ENCODE measurements around the gene HSPA13.
A peak's percentile ranks its signal among the peaks of the same experiment; 100 is the strongest.

HSPA13 gene

DNA sequence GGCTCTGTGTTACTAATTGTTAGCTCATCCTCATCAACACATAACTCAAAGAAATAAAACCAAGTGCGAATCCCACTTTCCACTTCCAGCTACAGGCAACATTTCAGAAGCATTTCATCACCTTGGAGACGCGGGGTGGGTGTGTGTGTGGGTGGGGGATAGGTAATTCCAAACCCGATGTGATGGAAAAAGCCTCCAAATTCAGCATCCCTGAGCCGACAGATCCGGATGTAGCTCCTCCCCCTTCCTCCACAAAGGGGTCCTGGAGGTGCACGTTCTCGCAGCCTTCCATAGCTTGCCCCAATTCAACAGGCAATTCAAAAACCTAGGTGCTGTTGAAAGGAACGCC is 486 bp downstream of the HSPA13 start:
- no peaks in the 10 kb centered on the region for H3K27me3 ChIP-seq
- H3K36me3 ChIP-seq = peaks cover 8 to 13% (median 13%) of the 10 kb centered on the region in 3 donors
- peak overlapping the region; percentile 73 to 79 for H3K27ac ChIP-seq
- peak overlapping the region; percentile 67 to 81 for H3K4me3 ChIP-seq
- TF ChIP-seq, protein P1, sequence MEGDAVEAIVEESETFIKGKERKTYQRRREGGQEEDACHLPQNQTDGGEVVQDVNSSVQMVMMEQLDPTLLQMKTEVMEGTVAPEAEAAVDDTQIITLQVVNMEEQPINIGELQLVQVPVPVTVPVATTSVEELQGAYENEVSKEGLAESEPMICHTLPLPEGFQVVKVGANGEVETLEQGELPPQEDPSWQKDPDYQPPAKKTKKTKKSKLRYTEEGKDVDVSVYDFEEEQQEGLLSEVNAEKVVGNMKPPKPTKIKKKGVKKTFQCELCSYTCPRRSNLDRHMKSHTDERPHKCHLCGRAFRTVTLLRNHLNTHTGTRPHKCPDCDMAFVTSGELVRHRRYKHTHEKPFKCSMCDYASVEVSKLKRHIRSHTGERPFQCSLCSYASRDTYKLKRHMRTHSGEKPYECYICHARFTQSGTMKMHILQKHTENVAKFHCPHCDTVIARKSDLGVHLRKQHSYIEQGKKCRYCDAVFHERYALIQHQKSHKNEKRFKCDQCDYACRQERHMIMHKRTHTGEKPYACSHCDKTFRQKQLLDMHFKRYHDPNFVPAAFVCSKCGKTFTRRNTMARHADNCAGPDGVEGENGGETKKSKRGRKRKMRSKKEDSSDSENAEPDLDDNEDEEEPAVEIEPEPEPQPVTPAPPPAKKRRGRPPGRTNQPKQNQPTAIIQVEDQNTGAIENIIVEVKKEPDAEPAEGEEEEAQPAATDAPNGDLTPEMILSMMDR (IDR thresholded peaks at IDR 0.05) = no peak
- peak in 1 of 2 donors; percentile 63 for DNase-seq
- intact Hi-C loops (cut with DNase I; ENCODE audit: low total_unique reads) = loop anchor here (10.0 kb wide), 1 partner anchor 682 kb away; the partner anchor contains the start of gene NRIP1
- peaks cover 0 to 28% (median 21%) of the 10 kb centered on the region in 4 donors for H3K4me1 ChIP-seq
- H3K9me3 ChIP-seq = no peaks in the 10 kb centered on the region

DNA sequence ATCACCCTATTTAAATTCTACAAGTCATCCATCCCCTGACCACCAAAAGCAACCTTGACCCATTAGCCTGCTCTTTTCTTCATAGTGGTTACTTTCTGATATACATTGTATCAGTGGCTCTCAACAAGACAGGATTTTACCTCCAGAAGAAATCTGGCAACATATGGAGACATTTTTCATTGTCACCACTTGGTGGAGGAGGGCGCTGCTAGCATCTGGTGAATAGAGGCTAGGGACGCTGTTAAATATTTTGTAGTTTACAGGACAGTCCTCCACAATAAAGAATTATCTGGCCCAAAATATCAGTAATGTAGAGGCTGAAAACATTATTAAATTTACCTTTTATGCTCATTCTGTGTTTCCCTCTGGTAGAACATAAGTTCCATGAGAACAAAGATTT is 6.1 kb downstream of the HSPA13 start:
- DNase-seq = no peak
- peaks cover 0 to 21% (median 12%) of the 10 kb centered on the region in 4 donors for H3K4me1 ChIP-seq
- H3K27ac ChIP-seq = no peak overlapping the region
- no peaks in the 10 kb centered on the region for H3K9me3 ChIP-seq
- H3K36me3 ChIP-seq = peaks cover 47 to 60% (median 58%) of the 10 kb centered on the region in 3 donors
- intact Hi-C loops (cut with DNase I; ENCODE audit: low total_unique reads) = no loop called here
- H3K4me3 ChIP-seq = no peak overlapping the region
- H3K27me3 ChIP-seq = no peaks in the 10 kb centered on the region
- TF ChIP-seq, protein P1 (IDR thresholded peaks at IDR 0.05) = no peak

- intact Hi-C loops (cut with DNase I; ENCODE audit: low total_unique reads) = no loop called here
- no peak for DNase-seq
- Histone ChIP-seq H3K27me3 (no peaks in the 10 kb centered on the region), H3K9me3 (no peaks in the 10 kb centered on the region), H3K4me1 (no peaks in the 10 kb centered on the region), H3K27ac (no peak overlapping the region), H3K4me3 (no peak overlapping the region), H3K36me3 (peaks cover 0 to 4% (median 0%) of the 10 kb centered on the region in 3 donors)
- TF ChIP-seq, protein P1 (IDR thresholded peaks at IDR 0.05) = no peak
Measured at GRCh38 chr21:14366998-14367397, 15.9 kb downstream of the HSPA13 start.

- intact Hi-C loops (cut with DNase I; ENCODE audit: low total_unique reads) = no loop called here
- Histone ChIP-seq H3K9me3 (no peaks in the 10 kb centered on the region), H3K27me3 (no peaks in the 10 kb centered on the region), H3K36me3 (no peaks in the 10 kb centered on the region), H3K27ac (no peak overlapping the region), H3K4me3 (no peak overlapping the region), H3K4me1 (no peaks in the 10 kb centered on the region)
- TF ChIP-seq, protein P1 (IDR thresholded peaks at IDR 0.05) = no peak
- no peak for DNase-seq
Measured at GRCh38 chr21:14361958-14362357, 21.0 kb downstream of the HSPA13 start.

- H3K27ac ChIP-seq = no peak overlapping the region
- H3K9me3 ChIP-seq = no peaks in the 10 kb centered on the region
- TF ChIP-seq, protein P1 (IDR thresholded peaks at IDR 0.05) = no peak
- intact Hi-C loops (cut with DNase I; ENCODE audit: low total_unique reads) = no loop called here
- no peak for DNase-seq
- no peaks in the 10 kb centered on the region for H3K36me3 ChIP-seq
- no peak overlapping the region for H3K4me3 ChIP-seq
- no peaks in the 10 kb centered on the region for H3K27me3 ChIP-seq
- H3K4me1 ChIP-seq = no peaks in the 10 kb centered on the region
Measured at GRCh38 chr21:14358775-14359174, 24.2 kb downstream of the HSPA13 start.

GRCh38 chr21:14356746-14357145 is 26.2 kb downstream of the HSPA13 start:
- TF ChIP-seq, protein P1 (IDR thresholded peaks at IDR 0.05) = no peak
- no peak overlapping the region for H3K27ac ChIP-seq
- no peaks in the 10 kb centered on the region for H3K4me1 ChIP-seq
- H3K9me3 ChIP-seq = no peaks in the 10 kb centered on the region
- H3K36me3 ChIP-seq = no peaks in the 10 kb centered on the region
- no peaks in the 10 kb centered on the region for H3K27me3 ChIP-seq
- DNase-seq = no peak
- intact Hi-C loops (cut with DNase I; ENCODE audit: low total_unique reads) = no loop called here
- no peak overlapping the region for H3K4me3 ChIP-seq
